ENCODE results near the gene MED13L.
"Not testable (repeated sequence)": the region's sequence is repeated elsewhere in the genome, so short reads cannot be mapped to it uniquely, and the experiment has no call there.

Gene MED13L

GRCh38 chr12:116045150-116045549, 232.3 kb downstream of the MED13L start:
- no peak for DNase-seq

- DNase-seq = no peak
Observed at GRCh38 chr12:116043659-116044535, 233.6 kb downstream of the MED13L start.

- DNase-seq = no peak
Observed at GRCh38 chr12:116040402-116040801, 237.1 kb downstream of the MED13L start.

- no peak for DNase-seq
Observed at GRCh38 chr12:116039081-116039480, 238.4 kb downstream of the MED13L start.

GRCh38 chr12:116037941-116038837, 239.3 kb downstream of the MED13L start:
- DNase-seq = no peak

- DNase-seq = no peak
Observed at GRCh38 chr12:116033765-116034164, 243.7 kb downstream of the MED13L start.

GRCh38 chr12:116031624-116032023, 245.9 kb downstream of the MED13L start:
- not testable (repeated sequence) for DNase-seq

GRCh38 chr12:116028619-116029018, 248.9 kb downstream of the MED13L start:
- no peak for DNase-seq

GRCh38 chr12:116027551-116027821, 250.0 kb downstream of the MED13L start:
- DNase-seq = no peak

- DNase-seq = no peak
Observed at GRCh38 chr12:116026768-116027550, 250.5 kb downstream of the MED13L start.

GRCh38 chr12:116026346-116026745, 251.1 kb downstream of the MED13L start:
- DNase-seq = no peak

- DNase-seq = no peak
Observed at GRCh38 chr12:116024769-116025168, 252.7 kb downstream of the MED13L start.

- no peak for DNase-seq
Observed at GRCh38 chr12:116019415-116019814, 258.1 kb downstream of the MED13L start.

- DNase-seq = no peak
Observed at GRCh38 chr12:116018282-116018681, 259.2 kb downstream of the MED13L start.

GRCh38 chr12:116015525-116015924, 262.0 kb downstream of the MED13L start:
- DNase-seq = no peak

GRCh38 chr12:116012757-116013156, 264.7 kb downstream of the MED13L start:
- DNase-seq = no peak

GRCh38 chr12:116011217-116011616, 266.3 kb downstream of the MED13L start:
- DNase-seq = no peak

GRCh38 chr12:116010467-116010866, 267.0 kb downstream of the MED13L start:
- no peak for DNase-seq

- no peak for DNase-seq
Observed at GRCh38 chr12:116009805-116010204, 267.7 kb downstream of the MED13L start.

GRCh38 chr12:116006141-116006540, 271.4 kb downstream of the MED13L start:
- DNase-seq = no peak

- DNase-seq = no peak
Observed at GRCh38 chr12:116002890-116003536, 274.5 kb downstream of the MED13L start.

- no peak for DNase-seq
Observed at GRCh38 chr12:116000252-116000651, 277.2 kb downstream of the MED13L start.

- no peak for DNase-seq
Observed at GRCh38 chr12:115999582-115999981, 277.9 kb downstream of the MED13L start.

All from DMS 273 treated with DMSO at 0.1 percent for 48 hours (cell line).